Liver (tissue), 3 donors: ENCODE results near the gene GUCY2D.

Experiments used
- ATF3 ChIP-seq: IDR thresholded peaks from 2 replicates; pipeline ENCODE4 v1.6.1; 2016; ENCODE audit warnings: antibody characterized with exemption
- EGR1 ChIP-seq, 2 donors: IDR thresholded peaks; 2 replicates each; pipeline ENCODE4 v1.6.1; 2016 to 2018; ENCODE audit warnings: antibody characterized with exemption in 2 of 2, low read depth in 2 of 2
- JUND ChIP-seq, 2 donors: IDR thresholded peaks; 2 replicates each; pipeline ENCODE4 v1.6.1; 2016; ENCODE audit warnings: antibody characterized with exemption in 2 of 2
- RAD21 ChIP-seq, 2 donors: IDR thresholded peaks; 2 replicates each; pipeline ENCODE4 v1.6.1; 2016; ENCODE audit warnings: antibody characterized with exemption in 2 of 2, mild to moderate bottlenecking in 2 of 2
- RXRA ChIP-seq, 2 donors: IDR thresholded peaks; 2 replicates each; pipeline ENCODE4 v1.6.1; 2017 to 2018; ENCODE audit warnings: antibody characterized with exemption in 2 of 2, mild to moderate bottlenecking in 1 of 2
- TAF1 ChIP-seq: conservative IDR thresholded peaks from 2 replicates; pipeline ENCODE4 v1.6.1; 2016; ENCODE audit warnings: antibody characterized with exemption, mild to moderate bottlenecking
- TF ChIP-seq, protein P1 (sequence below): fragments of 150-350 bp; IDR thresholded peaks from 2 replicates; pipeline ENCODE4 v1.5.1; 2017; ENCODE audit warnings: improper control_type of control experiment, low read depth, low read length; ENCODE audit not compliant: missing input control
- TF ChIP-seq, protein P2 (sequence below): IDR thresholded peaks from 2 replicates; pipeline ENCODE4 v1.6.1; 2016; ENCODE audit warnings: antibody characterized with exemption
- donor health status: healthy.
- donor health status: healthy.

- TF ChIP-seq, protein P1, sequence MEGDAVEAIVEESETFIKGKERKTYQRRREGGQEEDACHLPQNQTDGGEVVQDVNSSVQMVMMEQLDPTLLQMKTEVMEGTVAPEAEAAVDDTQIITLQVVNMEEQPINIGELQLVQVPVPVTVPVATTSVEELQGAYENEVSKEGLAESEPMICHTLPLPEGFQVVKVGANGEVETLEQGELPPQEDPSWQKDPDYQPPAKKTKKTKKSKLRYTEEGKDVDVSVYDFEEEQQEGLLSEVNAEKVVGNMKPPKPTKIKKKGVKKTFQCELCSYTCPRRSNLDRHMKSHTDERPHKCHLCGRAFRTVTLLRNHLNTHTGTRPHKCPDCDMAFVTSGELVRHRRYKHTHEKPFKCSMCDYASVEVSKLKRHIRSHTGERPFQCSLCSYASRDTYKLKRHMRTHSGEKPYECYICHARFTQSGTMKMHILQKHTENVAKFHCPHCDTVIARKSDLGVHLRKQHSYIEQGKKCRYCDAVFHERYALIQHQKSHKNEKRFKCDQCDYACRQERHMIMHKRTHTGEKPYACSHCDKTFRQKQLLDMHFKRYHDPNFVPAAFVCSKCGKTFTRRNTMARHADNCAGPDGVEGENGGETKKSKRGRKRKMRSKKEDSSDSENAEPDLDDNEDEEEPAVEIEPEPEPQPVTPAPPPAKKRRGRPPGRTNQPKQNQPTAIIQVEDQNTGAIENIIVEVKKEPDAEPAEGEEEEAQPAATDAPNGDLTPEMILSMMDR = no peak
- no peak for TF ChIP-seq RAD21 (IDR thresholded peaks at IDR 0.05)
- no peak for TF ChIP-seq ATF3
- TF ChIP-seq RXRA (IDR thresholded peaks at IDR 0.05) = no peak
- no peak for TF ChIP-seq JUND (IDR thresholded peaks at IDR 0.05)
- TF ChIP-seq TAF1 = no peak
- TF ChIP-seq, protein P2, sequence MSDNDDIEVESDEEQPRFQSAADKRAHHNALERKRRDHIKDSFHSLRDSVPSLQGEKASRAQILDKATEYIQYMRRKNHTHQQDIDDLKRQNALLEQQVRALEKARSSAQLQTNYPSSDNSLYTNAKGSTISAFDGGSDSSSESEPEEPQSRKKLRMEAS = no peak
- TF ChIP-seq EGR1 (IDR thresholded peaks at IDR 0.05; ENCODE audit: low read depth in 2 of 2) = no peak
Observed at GRCh38 chr17:8005967-8006730, 3.7 kb downstream of the GUCY2D start.
